GM19023 (cell line): Measurements from ENCODE around the gene CHD8.
"Not testable (repeated sequence)": the region's sequence is repeated elsewhere in the genome, so short reads cannot be mapped to it uniquely, and the experiment has no call there.

Experiments
- ATAC-seq: cut with Tn5 transposase; IDR thresholded peaks from one replicate; pipeline ENCODE4 v1.9.1; 2021; ENCODE audit warnings: mild to moderate bottlenecking, moderate library complexity; ENCODE audit not compliant: unreplicated experiment

CHD8 gene, protein sequence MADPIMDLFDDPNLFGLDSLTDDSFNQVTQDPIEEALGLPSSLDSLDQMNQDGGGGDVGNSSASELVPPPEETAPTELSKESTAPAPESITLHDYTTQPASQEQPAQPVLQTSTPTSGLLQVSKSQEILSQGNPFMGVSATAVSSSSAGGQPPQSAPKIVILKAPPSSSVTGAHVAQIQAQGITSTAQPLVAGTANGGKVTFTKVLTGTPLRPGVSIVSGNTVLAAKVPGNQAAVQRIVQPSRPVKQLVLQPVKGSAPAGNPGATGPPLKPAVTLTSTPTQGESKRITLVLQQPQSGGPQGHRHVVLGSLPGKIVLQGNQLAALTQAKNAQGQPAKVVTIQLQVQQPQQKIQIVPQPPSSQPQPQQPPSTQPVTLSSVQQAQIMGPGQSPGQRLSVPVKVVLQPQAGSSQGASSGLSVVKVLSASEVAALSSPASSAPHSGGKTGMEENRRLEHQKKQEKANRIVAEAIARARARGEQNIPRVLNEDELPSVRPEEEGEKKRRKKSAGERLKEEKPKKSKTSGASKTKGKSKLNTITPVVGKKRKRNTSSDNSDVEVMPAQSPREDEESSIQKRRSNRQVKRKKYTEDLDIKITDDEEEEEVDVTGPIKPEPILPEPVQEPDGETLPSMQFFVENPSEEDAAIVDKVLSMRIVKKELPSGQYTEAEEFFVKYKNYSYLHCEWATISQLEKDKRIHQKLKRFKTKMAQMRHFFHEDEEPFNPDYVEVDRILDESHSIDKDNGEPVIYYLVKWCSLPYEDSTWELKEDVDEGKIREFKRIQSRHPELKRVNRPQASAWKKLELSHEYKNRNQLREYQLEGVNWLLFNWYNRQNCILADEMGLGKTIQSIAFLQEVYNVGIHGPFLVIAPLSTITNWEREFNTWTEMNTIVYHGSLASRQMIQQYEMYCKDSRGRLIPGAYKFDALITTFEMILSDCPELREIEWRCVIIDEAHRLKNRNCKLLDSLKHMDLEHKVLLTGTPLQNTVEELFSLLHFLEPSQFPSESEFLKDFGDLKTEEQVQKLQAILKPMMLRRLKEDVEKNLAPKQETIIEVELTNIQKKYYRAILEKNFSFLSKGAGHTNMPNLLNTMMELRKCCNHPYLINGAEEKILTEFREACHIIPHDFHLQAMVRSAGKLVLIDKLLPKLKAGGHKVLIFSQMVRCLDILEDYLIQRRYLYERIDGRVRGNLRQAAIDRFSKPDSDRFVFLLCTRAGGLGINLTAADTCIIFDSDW (N-terminal part only)

DNA sequence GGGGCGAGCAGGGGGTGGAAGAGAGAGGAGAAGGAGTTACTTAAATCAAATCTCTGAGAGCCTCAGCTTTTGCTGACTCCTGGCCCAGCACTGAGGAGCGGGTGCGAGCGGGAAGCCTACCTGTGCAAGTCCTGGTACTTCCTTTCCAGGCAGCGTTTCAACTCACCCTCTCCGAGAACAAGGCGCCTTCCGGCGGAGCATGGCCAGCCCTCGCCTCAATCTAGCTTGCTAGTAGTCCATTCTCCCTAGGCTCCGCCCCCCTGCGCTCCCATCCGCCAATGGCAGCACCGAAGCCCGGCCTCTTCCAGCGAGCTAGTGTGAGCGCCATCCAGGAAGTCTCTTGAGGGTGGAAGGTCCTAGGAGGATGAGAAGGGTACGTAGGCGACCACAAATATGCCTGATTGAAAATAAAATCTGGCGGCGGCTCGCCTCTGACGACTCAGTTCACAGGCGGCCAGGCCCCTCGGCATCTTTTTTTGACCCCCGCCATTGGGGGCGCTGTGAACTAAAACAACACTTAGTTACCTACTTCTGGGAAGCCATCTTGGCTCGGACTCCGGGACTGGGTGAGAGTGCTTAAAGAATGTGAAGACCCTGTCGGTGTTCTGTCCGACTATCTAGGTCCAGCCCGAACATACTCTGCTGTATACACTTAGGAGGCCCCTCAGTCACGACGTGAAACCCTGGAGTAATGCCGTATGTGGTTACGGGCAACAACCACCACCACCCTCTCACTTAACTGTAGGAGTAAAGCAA lies at the start of gene CHD8:
Gene CHD8 (minus strand): TSS at position 212 of the 756 bp plus-strand sequence. CDS start 24,480 bp downstream, outside the sequence.
- ATAC-seq, result peak; percentile 98

DNA sequence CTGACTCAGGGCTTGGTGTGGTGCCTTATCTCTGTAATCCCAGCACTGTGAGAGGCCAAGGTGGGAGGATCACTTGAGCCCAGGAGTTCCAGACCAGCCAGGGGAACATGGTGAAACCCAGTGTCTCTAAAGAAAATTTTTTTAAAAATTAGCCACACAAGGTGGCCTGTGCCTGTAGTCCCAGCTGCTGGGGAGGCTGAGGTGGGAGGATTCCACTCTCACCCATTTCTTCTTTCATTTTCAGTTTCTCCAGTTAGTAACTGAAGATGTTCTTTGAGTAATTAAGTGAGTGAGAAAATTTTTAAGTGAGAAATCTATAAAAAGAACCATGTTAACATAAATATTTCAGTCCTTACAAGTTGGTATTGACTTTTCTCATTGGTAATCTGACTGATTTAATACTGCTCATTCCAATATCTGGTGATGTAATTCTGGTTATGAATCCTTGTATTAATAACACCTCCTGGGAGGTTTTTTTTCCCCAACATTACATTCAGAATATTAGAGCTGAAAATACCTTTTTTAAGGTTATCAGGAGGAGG lies 49.2 kb upstream of the CHD8 start:
- ATAC-seq, result peak; percentile 82

DNA sequence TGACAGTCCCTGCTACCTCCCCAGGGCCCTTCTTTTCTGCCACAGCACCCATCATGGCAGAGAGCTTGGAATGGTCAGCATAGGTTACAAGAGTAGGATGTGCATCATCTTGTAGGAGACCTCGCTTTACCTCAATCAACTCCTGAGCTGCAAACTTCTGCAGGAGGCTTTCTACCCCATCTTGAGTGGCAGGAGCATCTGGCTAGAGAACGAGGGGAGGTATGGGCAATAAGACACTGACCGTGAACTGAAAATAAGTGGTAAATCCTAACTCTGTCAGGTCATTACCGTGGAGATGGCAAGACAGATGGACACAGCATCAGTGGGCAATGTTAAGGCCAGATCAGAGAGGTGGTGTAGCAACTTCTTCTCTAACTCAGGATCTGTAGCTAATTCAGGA lies 47.5 kb upstream of the CHD8 start:
- ATAC-seq, result no peak

DNA sequence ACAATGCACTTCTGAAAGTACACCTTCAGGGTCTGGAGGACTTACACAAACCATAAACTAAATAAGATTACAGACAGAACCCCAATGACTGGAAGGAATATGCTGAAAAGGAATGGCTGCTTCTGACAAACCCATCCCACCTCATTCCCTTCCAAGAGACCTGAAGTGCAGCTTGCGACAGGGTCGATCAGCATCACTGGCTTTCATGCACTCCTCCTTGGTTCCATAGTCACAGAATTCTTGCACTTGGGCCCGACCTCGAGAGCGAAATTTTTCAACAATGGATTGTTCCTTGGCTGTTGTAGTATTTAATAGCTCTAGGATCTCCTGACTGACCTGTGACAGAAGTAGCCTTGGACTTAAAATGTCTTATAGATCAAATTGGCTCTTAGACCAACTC lies 45.6 kb upstream of the CHD8 start:
- no peak for ATAC-seq

DNA sequence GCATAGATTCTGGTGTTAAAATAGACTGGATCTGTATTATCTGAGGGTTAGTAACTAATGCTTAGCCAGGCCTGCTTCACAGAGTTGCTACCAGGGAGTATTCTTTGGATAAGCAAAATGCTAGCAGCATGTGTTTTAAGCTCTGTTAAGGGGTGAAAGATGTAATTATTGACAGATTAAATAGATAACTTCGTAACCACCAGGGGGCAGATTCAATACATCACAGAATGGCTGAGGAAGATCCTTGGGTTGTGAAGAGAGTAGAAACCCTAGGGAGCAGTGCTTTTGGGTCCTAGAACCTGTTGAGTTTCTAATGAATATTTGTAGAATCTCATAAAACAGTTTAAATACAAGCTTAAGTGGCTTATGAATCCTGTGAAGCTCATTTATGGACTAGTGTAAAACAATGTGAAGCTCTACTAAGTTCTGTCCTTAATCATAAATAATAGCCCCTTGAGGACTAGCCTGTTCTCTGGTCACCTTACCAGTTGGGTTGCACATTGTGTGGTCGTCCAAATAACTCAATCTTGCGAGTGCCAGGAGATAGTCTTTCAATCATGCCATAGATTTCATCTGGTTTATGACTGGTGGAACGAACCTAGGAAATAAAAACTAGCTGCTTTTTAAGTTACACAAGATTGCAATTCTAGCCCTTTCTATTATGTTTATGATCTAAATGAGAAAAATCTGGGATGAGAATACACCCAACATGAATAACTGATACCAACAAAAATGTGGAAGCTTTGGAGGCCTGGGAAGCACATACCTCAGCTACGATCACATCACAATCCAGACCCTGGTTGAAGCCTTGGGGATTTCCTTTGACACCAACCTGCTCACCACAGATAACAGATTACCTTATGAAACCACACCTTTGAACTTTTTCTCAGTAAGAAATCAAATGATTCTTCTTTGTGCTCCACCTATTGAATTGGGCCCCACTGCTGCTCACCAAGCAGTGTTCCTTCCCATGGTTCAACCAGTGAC lies 42.9 kb upstream of the CHD8 start:
- peak; percentile 55 for ATAC-seq

DNA sequence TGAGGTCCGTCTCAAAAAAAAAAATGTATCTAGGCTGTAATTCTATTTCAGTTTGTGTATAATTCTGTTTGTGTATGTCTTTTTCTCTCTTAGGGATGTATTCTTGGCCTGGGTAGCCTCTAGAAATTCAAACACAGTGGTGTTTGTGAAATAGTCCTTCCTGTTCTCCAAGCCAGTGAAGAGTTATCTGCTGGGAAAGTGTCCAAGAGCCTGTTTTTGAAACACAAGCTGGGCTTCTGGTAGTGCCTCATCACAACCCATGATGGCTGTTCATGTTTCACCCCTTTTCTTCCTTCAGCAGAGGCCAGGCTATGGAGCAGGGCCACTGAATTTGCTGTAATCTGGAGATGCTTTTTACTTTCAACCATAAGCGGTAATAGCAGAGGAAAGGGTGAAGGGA lies 40.5 kb upstream of the CHD8 start:
- ATAC-seq, result no peak

DNA sequence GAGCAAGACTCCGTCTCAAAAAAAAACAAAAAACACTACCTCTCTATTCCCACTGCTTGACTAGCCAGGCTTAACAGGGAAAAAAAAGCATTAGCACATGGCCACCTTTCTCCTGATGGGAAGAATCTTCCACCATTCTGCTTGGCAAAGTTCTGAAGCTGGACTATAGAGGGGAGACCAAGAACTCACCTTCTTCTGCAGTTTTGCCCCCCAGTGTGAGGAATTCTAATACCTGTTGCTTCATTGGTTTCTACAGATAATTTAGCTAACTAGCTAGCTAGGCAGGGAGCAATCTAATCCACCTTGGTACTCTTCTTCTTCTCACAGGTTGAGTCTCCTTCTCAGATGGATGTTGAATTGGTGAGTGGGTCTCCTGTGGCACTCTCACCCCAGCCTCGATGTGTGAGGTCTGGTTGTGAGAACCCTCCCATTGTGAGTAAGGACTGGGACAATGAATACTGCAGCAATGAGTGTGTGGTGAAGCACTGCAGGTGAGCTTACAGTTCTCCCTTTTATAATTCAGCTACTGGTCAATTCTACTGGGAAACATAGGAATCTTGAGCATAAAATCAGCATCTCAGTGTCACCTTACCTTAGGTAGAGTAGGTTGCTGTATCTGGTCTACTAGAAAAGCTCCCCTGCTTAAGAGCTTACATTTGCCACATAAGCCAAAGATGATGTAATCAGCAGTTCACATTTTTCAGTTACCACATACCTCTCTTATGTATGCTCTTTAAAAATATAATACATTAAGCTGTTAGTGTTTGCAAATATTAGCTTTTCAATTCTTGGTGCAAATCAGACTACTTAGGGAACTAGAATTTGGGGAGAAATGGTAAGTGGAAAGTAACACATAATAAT lies 39.2 kb upstream of the CHD8 start:
- ATAC-seq, result no peak

DNA sequence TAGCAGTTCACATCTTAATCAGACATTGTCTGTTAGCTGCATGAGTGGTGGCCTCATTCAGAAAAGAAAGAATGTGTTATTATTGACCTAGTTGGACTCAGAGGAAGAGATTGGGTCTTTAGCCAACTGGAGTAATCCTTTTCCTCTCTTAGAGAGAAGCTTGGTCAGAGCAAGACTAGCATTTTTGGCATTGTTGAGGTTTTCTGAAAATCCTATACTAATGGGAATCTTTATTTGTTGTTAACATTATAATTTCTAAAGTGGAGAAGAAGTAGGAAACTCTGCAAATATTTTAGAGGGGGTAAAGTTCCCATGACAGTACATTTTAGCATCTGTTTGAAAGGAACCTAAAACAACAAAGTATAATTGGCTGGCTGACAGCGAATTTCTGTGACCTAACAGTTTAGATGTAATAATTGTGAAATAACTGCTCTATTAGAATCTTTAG lies 30.7 kb upstream of the CHD8 start:
- ATAC-seq, result no peak

DNA sequence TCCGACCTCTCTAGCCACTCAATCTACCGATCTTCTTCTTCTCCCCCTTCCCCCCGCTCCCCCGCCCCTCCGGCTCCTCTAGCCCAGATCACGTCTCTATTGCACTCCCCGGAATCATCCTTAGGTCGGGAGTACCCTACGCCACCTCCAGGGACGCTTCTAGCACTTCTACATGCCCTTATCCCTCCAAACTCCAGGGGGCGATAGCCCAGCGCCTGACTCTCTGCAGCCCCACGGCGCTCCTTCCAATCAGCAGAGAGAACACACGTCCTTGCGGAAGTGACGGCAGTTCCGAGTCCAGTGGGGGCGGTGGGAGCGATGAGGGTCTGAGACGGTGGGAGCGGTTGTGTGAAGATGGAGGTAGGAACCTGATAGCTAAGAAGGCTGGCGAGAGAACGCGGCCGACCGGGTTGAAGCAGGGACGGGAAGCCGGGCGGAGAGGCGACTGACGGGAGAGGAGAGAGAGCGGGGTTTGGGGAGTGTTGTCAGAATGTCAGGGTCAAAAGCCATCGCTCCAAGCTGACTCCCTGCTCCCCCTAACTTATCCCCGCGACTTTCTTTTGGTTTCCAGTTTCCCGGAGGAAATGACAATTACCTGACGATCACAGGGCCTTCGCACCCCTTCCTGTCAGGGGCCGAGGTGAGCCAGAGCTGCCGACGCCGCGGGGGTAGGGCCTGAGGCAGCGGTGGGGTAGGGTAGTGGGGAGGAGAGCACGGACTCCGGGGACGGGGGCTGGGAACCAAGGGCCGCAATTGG lies 21.2 kb upstream of the CHD8 start, which contains the start of the genes RAB2B and TOX4:
Gene RAB2B (minus strand): TSS at position 35 of the 757 bp plus-strand sequence. CDS start 87 bp downstream, outside the sequence.
Gene TOX4 (plus strand): TSS at position 271 of the 757 bp plus-strand sequence. CDS start 84 bp downstream, at position 355.
- ATAC-seq, result peak; percentile 100

DNA sequence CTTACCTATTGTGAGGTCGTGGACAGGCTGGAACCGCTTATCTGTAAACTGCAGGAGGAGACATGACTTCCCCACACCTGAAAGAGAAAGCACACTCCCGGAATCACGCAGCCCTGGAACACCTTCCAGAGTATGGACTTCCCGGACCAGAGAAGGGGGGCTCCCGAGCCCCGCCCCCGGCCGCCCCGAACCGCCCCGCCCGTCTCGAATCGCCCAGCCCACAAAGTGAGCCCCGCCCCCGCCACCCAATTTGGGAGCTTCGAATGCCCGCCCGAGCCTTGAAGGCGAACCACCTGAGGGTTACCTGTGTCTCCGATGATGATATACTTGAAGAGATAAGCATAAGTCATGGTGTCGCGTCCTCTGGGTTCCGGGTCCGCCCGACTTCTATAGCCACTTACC lies 20.6 kb upstream of the CHD8 start:
- no peak for ATAC-seq

DNA sequence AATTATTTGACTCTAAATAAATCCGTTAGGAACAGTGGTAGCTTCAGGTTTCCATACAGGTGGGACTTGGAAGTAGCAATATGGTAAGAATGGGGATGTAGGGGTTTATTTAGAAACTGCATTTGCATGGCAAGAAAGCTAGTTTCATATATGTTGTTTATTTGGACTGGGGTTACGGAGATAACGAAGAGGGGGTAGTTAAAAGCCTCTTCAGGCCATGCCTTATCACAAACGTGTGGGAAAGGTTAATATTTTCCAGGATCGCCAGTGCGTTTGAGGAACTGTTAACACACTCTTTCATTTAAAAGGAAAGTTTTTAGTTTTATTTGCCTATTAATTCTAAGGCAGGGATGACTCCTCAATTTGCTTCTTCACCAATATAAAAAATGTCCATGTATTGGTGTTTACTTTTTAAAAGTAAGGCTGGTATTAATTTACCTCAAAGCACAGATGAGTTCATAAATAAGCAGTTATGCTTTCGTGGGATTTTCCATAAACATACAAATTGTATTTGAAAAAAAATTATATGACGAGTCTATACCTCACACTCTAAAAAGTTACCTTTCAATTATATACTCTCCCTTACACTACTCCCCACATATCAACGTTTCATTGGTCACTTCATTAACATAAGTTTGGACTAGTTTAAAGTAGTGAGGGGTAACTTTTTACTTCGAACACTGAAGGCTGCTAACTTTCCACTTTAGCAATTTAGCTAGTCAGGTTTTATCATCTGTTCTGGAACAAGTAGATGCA lies 20.0 kb upstream of the CHD8 start:
- no peak for ATAC-seq

DNA sequence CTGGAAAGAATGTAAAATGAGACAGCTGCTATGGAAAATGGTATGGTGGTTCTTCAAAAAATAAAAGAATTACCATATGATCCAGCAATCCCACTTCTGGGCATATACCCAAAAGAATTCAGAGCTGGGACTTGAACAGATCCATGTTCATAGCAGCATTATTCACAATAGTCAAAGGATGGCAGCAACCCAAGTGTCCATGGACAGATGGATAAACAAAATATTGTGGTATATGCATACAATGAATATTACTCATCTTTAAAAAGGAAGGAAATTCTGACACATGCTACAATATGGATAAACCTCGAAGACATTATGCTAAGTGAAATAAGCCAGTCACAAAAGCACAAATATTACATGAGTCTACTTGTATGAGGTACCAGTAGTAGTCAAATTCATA lies 11.7 kb upstream of the CHD8 start:
- no peak for ATAC-seq

DNA sequence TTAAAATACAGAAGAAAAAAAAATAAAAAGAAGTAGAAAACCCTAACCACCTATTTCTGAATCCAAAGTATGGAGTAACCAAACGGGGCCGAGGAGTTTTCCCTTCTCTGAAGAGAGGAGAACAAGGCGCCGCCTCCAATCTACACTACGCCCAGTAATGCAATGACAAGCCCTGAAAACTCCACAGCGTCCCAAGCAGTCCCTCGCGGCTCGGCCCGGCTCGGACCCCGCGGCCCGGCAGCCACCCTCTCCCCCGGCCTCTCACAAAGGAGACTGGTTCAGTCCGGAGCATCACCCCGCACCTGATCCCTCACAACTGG lies 371 bp downstream of the CHD8 start:
- ATAC-seq, result peak; percentile 22

DNA sequence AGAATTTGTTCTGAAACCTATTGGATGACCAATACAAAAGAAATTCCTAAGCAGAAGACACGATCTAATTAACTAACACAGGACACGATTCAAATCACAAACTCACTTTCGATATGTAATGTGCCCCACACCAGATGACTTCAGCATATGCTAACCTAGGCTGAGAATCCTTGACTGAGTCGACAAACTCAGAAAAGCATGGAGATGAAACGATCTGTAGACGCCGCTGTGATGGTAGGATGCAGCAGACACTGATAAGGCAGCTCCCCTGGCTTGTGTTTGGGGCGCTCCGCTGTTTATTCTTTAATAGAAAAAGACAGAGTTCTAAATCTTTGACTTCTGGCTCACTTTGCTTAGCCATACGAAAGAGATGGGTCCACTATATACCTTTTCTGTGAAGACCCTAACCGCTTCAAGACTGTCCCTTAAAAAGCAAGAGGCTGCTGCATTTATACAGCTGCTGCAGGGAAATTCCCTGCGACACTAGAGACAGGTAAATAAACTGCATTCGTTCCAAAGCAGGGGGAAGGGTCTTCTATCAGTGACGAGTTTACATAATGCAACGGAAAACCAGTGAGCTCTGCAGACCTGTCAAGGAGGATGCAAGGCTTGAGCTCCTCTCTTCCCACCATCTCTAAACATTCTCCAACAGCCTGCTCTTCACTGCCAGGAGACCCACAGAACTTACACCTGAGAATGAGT lies 929 bp downstream of the CHD8 start:
- no peak for ATAC-seq

DNA sequence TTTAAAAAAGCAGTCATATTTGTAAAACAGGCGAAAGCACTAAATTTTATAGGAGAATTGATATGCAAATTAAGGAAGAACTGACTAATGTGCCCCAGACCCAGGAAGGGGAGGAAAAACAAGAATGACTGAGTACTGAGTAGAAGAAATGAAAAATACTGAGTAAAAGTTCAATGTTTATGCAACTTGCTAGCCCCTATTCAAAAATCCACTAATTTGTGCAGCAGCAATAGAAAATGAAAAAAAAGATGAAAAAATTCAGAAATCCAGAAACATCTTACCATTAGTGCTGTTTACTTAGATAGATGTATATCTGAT lies 6.1 kb downstream of the CHD8 start:
- ATAC-seq, result no peak

DNA sequence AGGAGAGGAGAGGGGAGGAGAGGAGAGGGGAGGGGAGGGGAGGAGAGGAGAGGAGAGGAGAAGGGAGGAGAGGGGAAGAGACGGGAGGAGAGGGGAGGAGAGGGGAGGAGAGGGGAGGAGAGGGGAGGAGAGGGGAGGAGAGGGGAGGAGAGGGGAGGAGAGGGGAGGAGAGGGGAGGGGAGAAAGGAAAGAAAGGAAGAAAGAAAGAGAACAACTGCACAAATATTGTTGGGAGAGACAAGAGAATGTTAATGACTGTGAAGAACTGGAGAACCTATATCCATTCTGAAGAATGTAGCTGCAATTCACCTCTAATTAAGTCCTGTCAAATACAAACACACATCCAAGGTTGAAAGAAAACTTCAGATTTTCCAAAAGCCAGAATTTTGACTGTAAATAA lies 13.3 kb downstream of the CHD8 start:
- not testable (repeated sequence) for ATAC-seq
